Osteoblast (primary cell): ENCODE results near the gene ARHGAP23. TPM values are rescaled to one million over a fixed set of nuclear protein-coding genes. Genes with fewer than 3 reads are reported as not detected.
A peak's percentile ranks its signal among the peaks of the same experiment; 100 is the strongest.

Experiments
- DNase-seq: peaks from one replicate; pipeline ENCODE4 v3.0.0; 2011; ENCODE audit warnings: low spot score, mixed read lengths; ENCODE audit not compliant: insufficient read length; ENCODE audit errors: missing footprints
- H2AFZ ChIP-seq: 2 replicates; pipeline ENCODE4 v1.6.0; 2011; ENCODE audit warnings: mild to moderate bottlenecking, low read length
- H3K27ac ChIP-seq: 2 replicates; pipeline ENCODE4 v1.5.1; 2011; ENCODE audit warnings: mild to moderate bottlenecking, low read depth, low read length, moderate library complexity
- H3K27me3 ChIP-seq: 2 replicates; pipeline ENCODE4 v1.6.0; 2012; ENCODE audit warnings: mild to moderate bottlenecking, control low read depth, inconsistent platforms, low read length, moderate library complexity; ENCODE audit not compliant: insufficient read depth
- H3K36me3 ChIP-seq: 2 replicates; pipeline ENCODE4 v1.5.1; 2011; ENCODE audit warnings: mild to moderate bottlenecking, low read length, control low read depth, moderate library complexity; ENCODE audit not compliant: insufficient read depth
- H3K4me1 ChIP-seq: 2 replicates; pipeline ENCODE4 v1.5.1; 2011; ENCODE audit warnings: mild to moderate bottlenecking, low read length, control low read depth, moderate library complexity; ENCODE audit not compliant: insufficient read depth
- H3K4me2 ChIP-seq: 2 replicates; pipeline ENCODE4 v1.6.0; 2011; ENCODE audit warnings: mild to moderate bottlenecking, low read length; ENCODE audit not compliant: insufficient read depth
- H3K4me3 ChIP-seq: fragments of 200-600 bp; sonication (generic); 3 replicates; pipeline ENCODE4 v1.5.1; 2012; ENCODE audit warnings: mild to moderate bottlenecking, low read length, inconsistent platforms; ENCODE audit not compliant: insufficient read depth
- H3K79me2 ChIP-seq: 2 replicates; pipeline ENCODE4 v1.6.0; 2012; ENCODE audit warnings: mild to moderate bottlenecking, low read length, control low read depth, inconsistent platforms; ENCODE audit not compliant: insufficient read depth
- H3K9me3 ChIP-seq: 2 replicates; pipeline ENCODE4 v1.5.1; 2011; ENCODE audit warnings: low read depth, low read length, control low read depth
- H4K20me1 ChIP-seq: 2 replicates; pipeline ENCODE4 v1.6.0; 2012; ENCODE audit warnings: mild to moderate bottlenecking, low read length, control low read depth; ENCODE audit not compliant: insufficient read depth
- total RNA-seq: library from RNA; depleted of rRNA; stranded (reverse); fragments of >200 nt; gene quantifications from 2 replicates; pipeline ENCODE4 v1.2.3, GENCODE V29; 2012
- TF ChIP-seq, protein P1 (sequence below): IDR thresholded peaks from 2 replicates; pipeline ENCODE4 v1.5.1; 2011; ENCODE audit warnings: mild to moderate bottlenecking, low read depth, low read length, moderate library complexity; ENCODE audit errors: extremely low read depth

ARHGAP23 gene
- total RNA-seq, 1 donor = 47.0 TPM

DNA sequence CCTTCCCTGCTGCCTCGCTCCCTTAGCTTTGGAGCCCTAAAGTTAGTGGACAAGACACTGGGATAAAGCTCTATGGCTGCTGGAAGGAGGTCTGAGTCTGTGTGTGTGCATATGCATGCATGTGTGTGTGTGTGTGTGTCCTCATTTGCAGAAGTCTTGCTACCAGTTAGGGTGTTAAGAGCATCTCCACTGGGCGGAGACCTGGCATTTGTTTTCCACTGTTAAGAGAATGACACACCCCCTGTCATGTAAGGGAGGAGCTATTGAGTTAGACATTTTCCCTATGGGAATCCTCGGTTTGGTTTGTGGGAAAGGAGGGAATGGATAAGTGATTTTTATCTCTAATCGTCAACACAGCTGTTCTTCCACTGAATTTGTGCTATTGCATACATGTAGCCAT lies 24.8 kb upstream of the ARHGAP23 start:
- H3K27ac ChIP-seq = no peak overlapping the region
- peak; percentile 73 for DNase-seq
- H3K36me3 ChIP-seq = peaks cover 11% of the 10 kb centered on the region
- H3K4me1 ChIP-seq = no peaks in the 10 kb centered on the region
- H3K27me3 ChIP-seq = no peaks in the 10 kb centered on the region
- H3K4me2 ChIP-seq = no peak overlapping the region
- H2AFZ ChIP-seq = no peak overlapping the region
- TF ChIP-seq, protein P1, sequence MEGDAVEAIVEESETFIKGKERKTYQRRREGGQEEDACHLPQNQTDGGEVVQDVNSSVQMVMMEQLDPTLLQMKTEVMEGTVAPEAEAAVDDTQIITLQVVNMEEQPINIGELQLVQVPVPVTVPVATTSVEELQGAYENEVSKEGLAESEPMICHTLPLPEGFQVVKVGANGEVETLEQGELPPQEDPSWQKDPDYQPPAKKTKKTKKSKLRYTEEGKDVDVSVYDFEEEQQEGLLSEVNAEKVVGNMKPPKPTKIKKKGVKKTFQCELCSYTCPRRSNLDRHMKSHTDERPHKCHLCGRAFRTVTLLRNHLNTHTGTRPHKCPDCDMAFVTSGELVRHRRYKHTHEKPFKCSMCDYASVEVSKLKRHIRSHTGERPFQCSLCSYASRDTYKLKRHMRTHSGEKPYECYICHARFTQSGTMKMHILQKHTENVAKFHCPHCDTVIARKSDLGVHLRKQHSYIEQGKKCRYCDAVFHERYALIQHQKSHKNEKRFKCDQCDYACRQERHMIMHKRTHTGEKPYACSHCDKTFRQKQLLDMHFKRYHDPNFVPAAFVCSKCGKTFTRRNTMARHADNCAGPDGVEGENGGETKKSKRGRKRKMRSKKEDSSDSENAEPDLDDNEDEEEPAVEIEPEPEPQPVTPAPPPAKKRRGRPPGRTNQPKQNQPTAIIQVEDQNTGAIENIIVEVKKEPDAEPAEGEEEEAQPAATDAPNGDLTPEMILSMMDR = no peak
- H3K79me2 ChIP-seq = no peaks in the 10 kb centered on the region
- no peaks in the 10 kb centered on the region for H3K9me3 ChIP-seq
- H3K4me3 ChIP-seq = no peak overlapping the region
- H4K20me1 ChIP-seq = peaks cover 6% of the 10 kb centered on the region

DNA sequence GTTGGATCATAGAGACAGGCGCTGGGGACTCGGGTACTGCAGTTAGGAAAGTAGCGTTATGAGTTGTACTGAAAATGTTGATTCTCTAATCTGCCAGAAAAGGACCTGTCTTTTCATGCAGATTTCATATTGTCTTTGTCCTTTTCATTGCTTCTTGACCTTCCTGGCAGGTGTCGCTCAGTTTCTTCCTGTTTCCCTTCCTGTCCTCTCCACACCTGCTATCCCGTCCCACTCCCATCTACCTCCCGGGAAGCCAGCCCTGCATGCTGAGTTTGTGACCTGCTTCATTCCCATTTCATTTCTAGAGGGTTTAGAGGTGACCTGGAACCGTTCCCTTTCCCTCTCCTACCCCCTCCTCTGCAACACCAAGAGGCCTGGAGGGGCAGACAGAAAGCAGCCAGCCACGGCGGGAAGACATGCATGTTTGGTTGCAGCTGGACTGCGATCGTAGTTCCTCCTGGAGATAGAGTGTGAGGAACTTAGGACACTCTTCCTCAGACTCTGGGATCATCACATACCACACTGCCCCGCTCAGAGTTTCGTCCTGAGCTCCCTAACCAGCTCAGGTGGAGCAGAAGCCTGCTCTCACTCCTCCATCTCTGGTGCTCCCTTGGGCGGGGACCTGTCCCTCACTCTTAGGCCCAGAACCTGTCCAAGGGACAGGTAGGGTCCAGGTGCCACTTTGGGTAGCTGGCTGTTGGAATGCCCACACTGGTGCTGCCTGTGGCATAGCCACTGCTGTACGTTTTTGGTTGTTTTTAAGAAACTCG lies 23.9 kb upstream of the ARHGAP23 start:
- H3K9me3 ChIP-seq = no peaks in the 10 kb centered on the region
- no peaks in the 10 kb centered on the region for H3K4me1 ChIP-seq
- no peak overlapping the region for H3K4me3 ChIP-seq
- peak; percentile 27 for DNase-seq
- no peak overlapping the region for H2AFZ ChIP-seq
- H3K79me2 ChIP-seq = no peaks in the 10 kb centered on the region
- H4K20me1 ChIP-seq = peaks cover 6% of the 10 kb centered on the region
- TF ChIP-seq, protein P1 = no peak
- H3K27ac ChIP-seq = no peak overlapping the region
- H3K27me3 ChIP-seq = no peaks in the 10 kb centered on the region
- no peak overlapping the region for H3K4me2 ChIP-seq
- peaks cover 11% of the 10 kb centered on the region for H3K36me3 ChIP-seq

DNA sequence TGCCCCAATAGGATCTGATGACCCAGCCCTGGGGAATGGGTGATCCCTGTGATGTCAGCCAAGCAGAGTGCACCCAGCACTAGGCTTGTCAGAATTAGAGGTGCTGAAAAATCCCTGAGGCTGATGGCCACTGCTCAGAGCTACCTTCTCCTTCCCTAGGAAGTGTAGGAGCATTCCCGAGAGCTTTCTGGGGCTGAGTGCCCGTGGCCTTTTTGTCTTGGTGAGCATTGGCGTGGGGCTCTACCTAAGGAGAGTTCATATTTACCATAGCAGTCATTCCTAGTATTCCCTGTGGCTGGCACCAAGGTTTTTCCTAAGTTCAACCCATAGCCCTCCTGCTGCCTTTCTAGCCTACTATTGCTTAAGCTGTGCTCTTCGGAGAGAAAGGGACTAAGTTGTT lies 22.6 kb upstream of the ARHGAP23 start:
- H3K36me3 ChIP-seq = peaks cover 6% of the 10 kb centered on the region
- TF ChIP-seq, protein P1 = no peak
- peak; percentile 73 for DNase-seq
- H3K27me3 ChIP-seq = peaks cover 4% of the 10 kb centered on the region
- H3K79me2 ChIP-seq = no peaks in the 10 kb centered on the region
- peaks cover 6% of the 10 kb centered on the region for H4K20me1 ChIP-seq
- no peaks in the 10 kb centered on the region for H3K9me3 ChIP-seq
- H3K4me2 ChIP-seq = no peak overlapping the region
- H2AFZ ChIP-seq = no peak overlapping the region
- H3K4me1 ChIP-seq = no peaks in the 10 kb centered on the region
- H3K27ac ChIP-seq = no peak overlapping the region
- H3K4me3 ChIP-seq = no peak overlapping the region

DNA sequence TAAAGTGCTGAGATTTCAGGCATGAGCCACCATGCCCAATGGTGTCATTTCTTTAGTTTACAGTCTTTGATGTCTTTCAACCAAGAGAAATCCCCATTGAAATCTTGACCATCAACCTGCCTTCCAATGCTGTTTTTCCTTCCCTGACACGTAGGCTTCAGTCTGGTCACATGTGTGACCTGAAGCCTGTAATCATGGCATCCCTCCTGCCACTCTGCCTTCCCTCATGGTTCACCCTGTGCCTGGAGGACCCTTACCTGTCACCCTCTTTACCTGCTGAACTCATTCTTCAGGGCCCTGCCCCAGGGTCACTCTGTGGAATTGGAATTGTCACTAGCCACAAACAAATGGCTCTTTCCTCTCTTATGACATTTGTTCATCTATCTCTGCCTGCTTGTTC lies 18.1 kb upstream of the ARHGAP23 start:
- TF ChIP-seq, protein P1 = no peak
- Histone ChIP-seq H4K20me1 (no peaks in the 10 kb centered on the region), H3K4me3 (no peak overlapping the region), H3K4me2 (no peak overlapping the region), H3K9me3 (no peaks in the 10 kb centered on the region), H3K27ac (no peak overlapping the region), H3K79me2 (no peaks in the 10 kb centered on the region), H3K36me3 (no peaks in the 10 kb centered on the region), H3K4me1 (peaks cover 7% of the 10 kb centered on the region), H2AFZ (no peak overlapping the region), H3K27me3 (peaks cover 4% of the 10 kb centered on the region)
- DNase-seq = peak; percentile 73
